Right kidney (tissue), 1 donor: ENCODE measurements around the gene FBL.
A peak's percentile ranks its signal among the peaks of the same experiment; 100 is the strongest.

Experiments
- DNase-seq: peaks from one replicate; pipeline ENCODE4 v3.0.0-alpha.2; 2016

The FBL gene

GRCh38 chr19:39843919-39844793 is 2.0 kb downstream of the FBL start:
- peak; percentile 21 for DNase-seq

GRCh38 chr19:39842693-39843435 is 3.3 kb downstream of the FBL start:
- DNase-seq: no peak

GRCh38 chr19:39841041-39841440 is 5.1 kb downstream of the FBL start:
- DNase-seq: no peak

- no peak for DNase-seq
Observed at GRCh38 chr19:39840492-39840891, 5.7 kb downstream of the FBL start.

- no peak for DNase-seq
Observed at GRCh38 chr19:39839678-39840327, 6.4 kb downstream of the FBL start.

GRCh38 chr19:39838569-39838968 is 7.6 kb downstream of the FBL start:
- DNase-seq: no peak

GRCh38 chr19:39837978-39838377 is 8.2 kb downstream of the FBL start:
- DNase-seq: no peak

- DNase-seq: no peak
Observed at GRCh38 chr19:39834287-39834841, 11.8 kb downstream of the FBL start.

- DNase-seq: peak; percentile 99
Observed at GRCh38 chr19:39833464-39834286, 12.5 kb downstream of the FBL start, which contains the start of gene DYRK1B. Gene DYRK1B (minus strand): TSS chr19:39834162. CDS start chr19:39831867, 2,295 bp downstream.

GRCh38 chr19:39833160-39833463 is 13.1 kb downstream of the FBL start:
- DNase-seq: no peak

GRCh38 chr19:39832341-39833083 is 13.7 kb downstream of the FBL start:
- DNase-seq: no peak

GRCh38 chr19:39831679-39832078 is 14.5 kb downstream of the FBL start:
- no peak for DNase-seq

GRCh38 chr19:39830847-39831246 is 15.3 kb downstream of the FBL start:
- DNase-seq: no peak

- DNase-seq: no peak
Observed at GRCh38 chr19:39830406-39830805, 15.8 kb downstream of the FBL start.

GRCh38 chr19:39829702-39830275 is 16.4 kb downstream of the FBL start:
- no peak for DNase-seq

GRCh38 chr19:39828654-39829032 is 17.5 kb downstream of the FBL start:
- DNase-seq: no peak

- no peak for DNase-seq
Observed at GRCh38 chr19:39828015-39828653, 18.0 kb downstream of the FBL start.

GRCh38 chr19:39827216-39827615 is 19.0 kb downstream of the FBL start:
- DNase-seq: no peak

GRCh38 chr19:39826311-39826945 is 19.8 kb downstream of the FBL start:
- no peak for DNase-seq

GRCh38 chr19:39825531-39826076 is 20.6 kb downstream of the FBL start:
- no peak for DNase-seq
